A375 (cell line): ENCODE results near the gene DMRTC1B. TPM values are rescaled to one million over a fixed set of nuclear protein-coding genes. Genes with fewer than 3 reads are reported as not detected.

Source experiments
- small RNA-seq: library from RNA; depleted of rRNA; stranded (forward); fragments of <200 nt; gene quantifications from one replicate; pipeline ENCODE3, GENCODE V24; 2014
- total RNA-seq: library from RNA; depleted of rRNA; stranded (reverse); fragments of >200 nt; shearing (Covaris generic); gene quantifications from 2 replicates; pipeline ENCODE4 v1.2.3, GENCODE V29; 2014; rRNA removed

DMRTC1B gene, protein sequence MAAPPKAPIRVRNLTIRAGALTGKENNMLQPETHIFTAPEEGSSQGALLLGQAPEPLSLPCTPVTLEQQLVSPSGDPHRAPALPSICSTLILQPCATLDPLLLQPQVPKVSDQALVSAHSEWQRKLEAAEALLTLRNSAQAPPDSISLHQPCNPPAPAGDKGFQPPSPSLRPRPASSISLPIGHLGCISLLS
- total RNA-seq: not detected in 2 replicates

DNA sequence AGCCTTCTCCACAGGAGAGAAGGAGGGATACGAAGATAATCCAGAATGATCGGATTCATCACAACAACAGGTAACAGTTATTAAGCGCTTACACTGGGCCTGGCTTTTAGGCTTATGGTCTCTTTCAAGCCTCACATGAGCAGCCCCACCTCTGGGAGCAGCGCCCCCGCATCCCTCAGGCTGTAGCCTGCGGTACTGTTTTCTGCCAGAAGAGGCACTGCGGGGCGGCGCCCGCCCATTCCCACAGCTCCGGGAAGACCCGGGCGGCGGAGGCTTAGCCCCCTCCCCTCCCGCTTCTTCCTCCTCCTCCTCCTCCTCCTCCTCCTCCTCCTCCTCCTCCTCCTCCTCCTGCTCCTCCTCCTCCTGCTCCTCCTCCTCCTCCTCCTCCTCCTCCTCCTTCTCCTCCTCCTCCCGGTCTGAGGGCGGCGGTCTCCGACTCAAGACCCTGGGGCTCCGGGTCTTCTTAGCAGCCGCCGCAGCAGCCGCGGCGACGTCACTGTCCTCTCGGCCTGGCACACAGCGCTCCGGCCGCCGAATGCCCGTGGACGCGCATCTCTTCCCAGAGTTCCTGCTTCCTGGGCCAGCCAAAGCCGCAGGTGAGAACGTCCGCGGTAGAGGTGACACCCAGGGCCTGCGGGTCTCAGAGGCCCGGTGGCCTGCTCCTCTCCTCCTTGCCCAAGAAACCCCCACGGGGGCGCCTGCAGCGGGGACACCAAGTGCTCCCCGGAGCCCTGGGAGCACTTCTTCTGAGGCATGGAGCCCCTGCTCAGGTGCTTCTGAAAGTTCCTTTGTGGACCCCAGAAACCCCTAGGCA is at the start of gene DMRTC1B:
DMRTC1B (plus strand) TSS at position 238 of the 814 bp plus-strand sequence. CDS start 68,246 bp downstream, outside the sequence.

DNA sequence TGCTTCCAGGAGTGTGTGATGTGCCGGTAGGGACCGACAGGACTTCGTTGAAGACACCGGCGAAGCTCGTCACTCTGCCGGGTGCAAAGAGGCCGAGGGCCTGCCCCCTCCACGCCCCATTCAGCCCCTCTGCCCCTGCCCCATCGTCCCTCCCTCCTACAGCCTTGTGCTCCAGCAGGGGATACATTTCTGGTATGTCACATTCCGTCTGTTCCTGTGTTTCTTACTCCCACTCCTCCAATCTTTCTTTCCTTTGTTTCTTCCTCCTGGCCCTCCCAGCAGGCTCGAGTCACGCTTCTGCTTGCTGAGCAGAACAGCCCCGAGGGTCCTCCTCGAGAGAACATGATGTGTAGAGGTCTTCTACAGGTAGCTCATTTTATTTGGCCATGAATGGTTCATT is 5.9 kb downstream of the DMRTC1B start, which contains the start of gene FAM236B:
FAM236B (minus strand) TSS at position 101 of the 400 bp plus-strand sequence; CDS start at position 1, 100 bp downstream.

DNA sequence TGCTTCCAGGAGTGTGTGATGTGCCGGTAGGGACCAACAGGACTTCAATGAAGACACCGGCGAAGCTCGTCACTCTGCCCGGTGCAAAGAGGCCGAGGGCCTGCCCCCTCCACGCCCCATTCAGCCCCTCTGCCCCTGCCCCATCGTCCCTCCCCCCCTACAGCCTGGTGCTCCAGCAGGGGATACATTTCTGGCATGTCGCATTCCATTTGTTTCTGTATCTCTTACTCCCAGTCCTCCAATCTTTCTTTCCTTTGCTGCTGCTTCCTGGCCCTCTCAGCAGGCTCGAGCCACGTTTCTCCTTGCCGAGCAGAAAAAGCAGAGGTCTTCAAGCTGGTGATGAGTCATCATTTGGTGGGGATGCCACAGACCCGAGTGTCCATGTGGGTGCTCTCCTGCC is 31.4 kb downstream of the DMRTC1B start, which contains the start of gene FAM236D:
FAM236D (minus strand) TSS at position 101 of the 400 bp plus-strand sequence; CDS start at position 1, 100 bp downstream.

Small RNA genes within 50 kb of the gene (small RNA-seq; reads per million reads assigned to genes)
- not detected for gene RNU1-112P

Other genes starting within 250 kb of the DMRTC1B start
- gene HDAC8, start 204.0 kb upstream of the DMRTC1B start, total RNA-seq: 32.4 and 37.5 TPM in 2 replicates
- gene PHKA1, start 62.6 kb upstream of the DMRTC1B start, total RNA-seq: 9.1 and 11.1 TPM in 2 replicates
- gene FAM236B, start 5.8 kb downstream of the DMRTC1B start, total RNA-seq: not detected in 2 replicates
- not detected in 2 replicates for gene FAM236D, start 31.3 kb downstream of the DMRTC1B start, total RNA-seq
- not detected in 2 replicates for gene FAM236C, start 135.7 kb downstream of the DMRTC1B start, total RNA-seq
- not detected in 2 replicates for gene FAM236A, start 161.3 kb downstream of the DMRTC1B start, total RNA-seq
- gene DMRTC1, start 166.9 kb downstream of the DMRTC1B start, total RNA-seq: not detected in 2 replicates
- 0.19 TPM in 1 of 2 replicates, not detected in the other for gene PABPC1L2B, start 226.0 kb downstream of the DMRTC1B start, total RNA-seq